ENCODE results near the gene STPG4. TPM values are rescaled to one million over a fixed set of nuclear protein-coding genes. Genes with fewer than 3 reads are reported as not detected.
A peak's percentile ranks its signal among the peaks of the same experiment; 100 is the strongest.

STPG4 gene
- total RNA-seq, 1 donor from 2014 or later = not detected

DNA sequence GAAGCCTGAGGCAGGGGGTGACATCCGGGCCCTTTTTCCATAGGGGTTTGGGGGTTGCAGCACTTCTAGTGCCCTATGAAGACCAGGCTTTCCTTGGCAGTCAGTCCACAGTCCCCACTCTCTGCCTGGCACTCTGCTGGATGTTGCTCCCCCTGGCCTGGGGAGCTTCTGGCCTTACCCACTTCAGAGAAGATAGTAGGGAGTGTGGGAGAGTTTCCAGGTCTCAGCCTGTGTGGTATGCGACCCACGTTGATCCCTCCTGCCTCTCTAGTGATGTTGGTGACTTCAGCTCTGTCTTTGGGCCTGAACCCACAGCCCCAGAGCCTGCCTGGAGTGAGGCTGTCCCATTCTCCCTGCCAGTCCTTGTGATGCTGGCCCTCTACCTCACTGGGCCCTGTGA is 105.6 kb downstream of the STPG4 start:
- H3K4me3 ChIP-seq = no peak overlapping the region
- peaks cover 42% of the 10 kb centered on the region for H3K36me3 ChIP-seq
- H3K27ac ChIP-seq (replicated peaks) = peak overlapping the region; percentile 72
- no peak for DNase-seq
- H3K27me3 ChIP-seq (ENCODE audit: low read depth) = no peaks in the 10 kb centered on the region
- intact Hi-C loops (cut with micrococcal nuclease) = no loop called here
- H3K9me3 ChIP-seq (replicated peaks) = no peaks in the 10 kb centered on the region
- TF ChIP-seq, protein P1, sequence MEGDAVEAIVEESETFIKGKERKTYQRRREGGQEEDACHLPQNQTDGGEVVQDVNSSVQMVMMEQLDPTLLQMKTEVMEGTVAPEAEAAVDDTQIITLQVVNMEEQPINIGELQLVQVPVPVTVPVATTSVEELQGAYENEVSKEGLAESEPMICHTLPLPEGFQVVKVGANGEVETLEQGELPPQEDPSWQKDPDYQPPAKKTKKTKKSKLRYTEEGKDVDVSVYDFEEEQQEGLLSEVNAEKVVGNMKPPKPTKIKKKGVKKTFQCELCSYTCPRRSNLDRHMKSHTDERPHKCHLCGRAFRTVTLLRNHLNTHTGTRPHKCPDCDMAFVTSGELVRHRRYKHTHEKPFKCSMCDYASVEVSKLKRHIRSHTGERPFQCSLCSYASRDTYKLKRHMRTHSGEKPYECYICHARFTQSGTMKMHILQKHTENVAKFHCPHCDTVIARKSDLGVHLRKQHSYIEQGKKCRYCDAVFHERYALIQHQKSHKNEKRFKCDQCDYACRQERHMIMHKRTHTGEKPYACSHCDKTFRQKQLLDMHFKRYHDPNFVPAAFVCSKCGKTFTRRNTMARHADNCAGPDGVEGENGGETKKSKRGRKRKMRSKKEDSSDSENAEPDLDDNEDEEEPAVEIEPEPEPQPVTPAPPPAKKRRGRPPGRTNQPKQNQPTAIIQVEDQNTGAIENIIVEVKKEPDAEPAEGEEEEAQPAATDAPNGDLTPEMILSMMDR (IDR thresholded peaks at IDR 0.05; ENCODE audit: borderline replicate concordance) = no peak
- H3K4me1 ChIP-seq = peaks cover 45% of the 10 kb centered on the region

- no peaks in the 10 kb centered on the region for H3K27me3 ChIP-seq (ENCODE audit: low read depth)
- peaks cover 48% of the 10 kb centered on the region for H3K4me1 ChIP-seq
- no peaks in the 10 kb centered on the region for H3K9me3 ChIP-seq (replicated peaks)
- TF ChIP-seq, protein P1 (IDR thresholded peaks at IDR 0.05; ENCODE audit: borderline replicate concordance) = no peak
- intact Hi-C loops (cut with micrococcal nuclease) = no loop called here
- no peak for DNase-seq
- no peak overlapping the region for H3K4me3 ChIP-seq
- H3K36me3 ChIP-seq = peaks cover 42% of the 10 kb centered on the region
- H3K27ac ChIP-seq (replicated peaks) = peak overlapping the region; percentile 72
These were observed 106.2 kb downstream of the STPG4 start for GRCh38 chr2:47048801-47049480.

DNA sequence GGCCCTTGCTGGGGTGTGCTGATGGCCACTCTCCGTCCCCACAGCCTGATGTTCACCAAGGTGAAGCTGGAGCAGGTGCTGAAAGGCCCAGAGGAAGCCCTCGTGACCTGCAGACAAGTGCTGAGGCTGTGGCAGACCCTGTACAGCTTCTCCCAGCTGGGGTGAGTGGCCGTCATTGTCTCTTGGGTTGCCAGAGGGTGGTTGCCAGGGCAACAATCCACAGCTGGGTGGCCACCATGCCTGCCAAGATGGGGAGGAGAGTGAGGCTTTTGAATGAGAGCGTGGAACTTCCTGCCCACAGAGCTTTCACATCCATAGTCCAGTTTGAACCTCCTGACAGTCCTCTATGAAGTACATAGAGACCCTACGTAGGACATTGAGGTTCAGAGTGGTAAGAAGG is 108.8 kb downstream of the STPG4 start:
- no peak overlapping the region for H3K4me3 ChIP-seq
- H3K9me3 ChIP-seq (replicated peaks) = no peaks in the 10 kb centered on the region
- intact Hi-C loops (cut with micrococcal nuclease) = no loop called here
- H3K27ac ChIP-seq (replicated peaks) = peak overlapping the region; percentile 12
- TF ChIP-seq, protein P1 (IDR thresholded peaks at IDR 0.05; ENCODE audit: borderline replicate concordance) = no peak
- DNase-seq = no peak
- no peaks in the 10 kb centered on the region for H3K27me3 ChIP-seq (ENCODE audit: low read depth)
- peaks cover 62% of the 10 kb centered on the region for H3K4me1 ChIP-seq
- H3K36me3 ChIP-seq = peaks cover 24% of the 10 kb centered on the region

GRCh38 chr2:47043891-47044239 is 111.2 kb downstream of the STPG4 start:
- H3K27ac ChIP-seq (replicated peaks) = peak overlapping the region; percentile 91
- intact Hi-C loops (cut with micrococcal nuclease) = no loop called here
- no peaks in the 10 kb centered on the region for H3K27me3 ChIP-seq (ENCODE audit: low read depth)
- H3K4me3 ChIP-seq = no peak overlapping the region
- TF ChIP-seq, protein P1 (IDR thresholded peaks at IDR 0.05; ENCODE audit: borderline replicate concordance) = no peak
- DNase-seq = no peak
- peaks cover 62% of the 10 kb centered on the region for H3K4me1 ChIP-seq
- no peaks in the 10 kb centered on the region for H3K9me3 ChIP-seq (replicated peaks)
- H3K36me3 ChIP-seq = peaks cover 20% of the 10 kb centered on the region

DNA sequence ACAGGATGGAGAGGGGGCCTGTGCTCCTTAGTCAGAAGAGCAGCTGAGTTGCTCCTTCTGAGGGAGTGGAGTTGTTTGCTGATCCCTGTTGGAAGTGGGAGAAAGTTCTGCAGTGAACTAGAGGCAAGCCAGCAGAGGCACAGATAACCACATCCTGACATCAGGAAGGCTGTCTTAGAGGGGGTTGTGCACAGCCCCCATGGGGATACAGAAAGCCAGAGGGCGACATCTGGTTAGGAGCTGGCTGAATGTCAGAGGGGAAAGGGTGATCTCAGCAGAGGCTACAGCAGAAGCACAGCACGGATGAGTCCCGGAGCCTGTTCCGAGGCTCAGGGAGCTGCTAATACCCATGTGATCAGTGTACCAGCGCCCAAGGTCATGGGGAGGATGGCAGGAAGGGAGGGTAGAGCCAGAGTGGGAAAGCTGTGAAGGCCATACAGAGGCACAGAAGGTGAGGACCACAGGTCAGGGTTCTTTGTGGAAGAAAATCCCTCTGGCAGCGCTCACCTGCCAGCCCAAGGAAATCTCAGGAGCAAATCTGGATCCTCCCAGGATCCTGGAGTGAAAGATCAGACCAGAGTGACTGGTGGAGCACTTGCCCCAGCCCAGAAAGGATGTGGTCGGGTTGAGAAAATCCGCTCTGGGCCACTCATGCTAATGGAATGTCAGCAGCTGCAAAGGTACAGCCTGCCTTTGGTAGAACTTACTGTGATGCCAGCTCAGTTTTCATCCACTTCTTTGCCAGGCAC is 111.8 kb downstream of the STPG4 start:
- H3K27ac ChIP-seq (replicated peaks) = peak overlapping the region; percentile 91
- H3K4me1 ChIP-seq = peaks cover 64% of the 10 kb centered on the region
- intact Hi-C loops (cut with micrococcal nuclease) = no loop called here
- peak; percentile 61 for DNase-seq
- no peak overlapping the region for H3K4me3 ChIP-seq
- no peaks in the 10 kb centered on the region for H3K27me3 ChIP-seq (ENCODE audit: low read depth)
- no peaks in the 10 kb centered on the region for H3K9me3 ChIP-seq (replicated peaks)
- TF ChIP-seq, protein P1 (IDR thresholded peaks at IDR 0.05; ENCODE audit: borderline replicate concordance) = peak; percentile 17
- peaks cover 20% of the 10 kb centered on the region for H3K36me3 ChIP-seq

Measured in left ventricle myocardium inferior (tissue), 1 donor.